Aorta (tissue), 5 donors: Measurements from ENCODE around the gene SLC24A2. TPM values are rescaled to one million over a fixed set of nuclear protein-coding genes. Genes with fewer than 3 reads are reported as not detected.

Experiments
- ATAC-seq: fragments of 200-7000 bp; cut with Tn5 transposase; one replicate; pipeline ENCODE4 v1.9.1; 2022; ENCODE audit warnings: moderate library complexity; ENCODE audit not compliant: low FRiP score
- DNase-seq, 2 donors: peaks; one replicate each; pipeline ENCODE4 v3.0.0-alpha.2; 2020
- H3K27ac ChIP-seq, 2 donors: one replicate each; pipeline ENCODE4 v1.5.1; 2013; ENCODE audit warnings: low read length in 2 of 2, mild to moderate bottlenecking in 2 of 2, moderate library complexity in 2 of 2, control low read depth in 1 of 2, inconsistent platforms in 1 of 2, low read depth in 1 of 2
- H3K27me3 ChIP-seq, 2 donors: one replicate each; pipeline ENCODE4 v1.6.1; 2013; ENCODE audit warnings: control low read depth in 1 of 2, low read length in 1 of 2, mild to moderate bottlenecking in 1 of 2, moderate library complexity in 1 of 2; ENCODE audit not compliant: insufficient read depth in 2 of 2, control insufficient read depth in 1 of 2
- H3K36me3 ChIP-seq, 2 donors: one replicate each; pipeline ENCODE4 v1.6.1; 2013; ENCODE audit warnings: control low read depth in 1 of 2, low read length in 1 of 2, mild to moderate bottlenecking in 1 of 2; ENCODE audit not compliant: insufficient read depth in 2 of 2, control insufficient read depth in 1 of 2
- H3K4me1 ChIP-seq, 2 donors: one replicate each; pipeline ENCODE4 v1.6.1; 2013; ENCODE audit warnings: low read length in 2 of 2, control low read depth in 1 of 2, mild to moderate bottlenecking in 1 of 2, moderate library complexity in 1 of 2; ENCODE audit not compliant: insufficient read depth in 2 of 2, control insufficient read depth in 1 of 2
- H3K4me3 ChIP-seq, 2 donors: one replicate each; pipeline ENCODE4 v1.5.1; 2013; ENCODE audit warnings: low read length in 2 of 2, control low read depth in 1 of 2, mild to moderate bottlenecking in 1 of 2
- H3K9me3 ChIP-seq: one replicate; pipeline ENCODE4 v1.6.1; 2013; ENCODE audit warnings: mild to moderate bottlenecking, low read length; ENCODE audit not compliant: control insufficient read depth
- WGBS, 2 donors: extraction: QIAGEN DNeasy Blood & Tissue Kit; methylation state at CpG; one replicate each; pipeline ENCODE4 v1.1.7; 2013; 5-methylcytosine and 5-hydroxymethylcytosine counted together
- intact Hi-C, 2 donors: fragments of 100-400 bp; cut with DNase I; formaldehyde crosslinking; loops; one replicate each; pipeline versions ENCODE4 v1.14.2 to v1.15.0; 2022
- polyA plus RNA-seq, 2 donors: library from polyadenylated mRNA; stranded (reverse); fragments of 200-250 nt; gene quantifications; one replicate each; pipeline ENCODE4 v1.2.3, GENCODE V29; 2013
- total RNA-seq, 2 donors: library from RNA; stranded (reverse); fragmentation: NEBNext Ultra II Directional; extraction: Animal tissue kit (Norgen Biotek cat#: 25700); gene quantifications; one replicate each; pipeline ENCODE4 v1.2.1, GENCODE V29; 2021
- donor health status: healthy with polysubstance abuse.
- donor health status: Bipolar disorder and iron deficiency.
- donor health status: DM: no; HTN: no; CAD: no.
- donor health status: DM: no; HTN: no; CAD: no.
- donor health status: DM: yes; HTN: yes; CAD: no.

Gene SLC24A2
- total and polyA plus RNA-seq, 4 donors: not detected

DNA sequence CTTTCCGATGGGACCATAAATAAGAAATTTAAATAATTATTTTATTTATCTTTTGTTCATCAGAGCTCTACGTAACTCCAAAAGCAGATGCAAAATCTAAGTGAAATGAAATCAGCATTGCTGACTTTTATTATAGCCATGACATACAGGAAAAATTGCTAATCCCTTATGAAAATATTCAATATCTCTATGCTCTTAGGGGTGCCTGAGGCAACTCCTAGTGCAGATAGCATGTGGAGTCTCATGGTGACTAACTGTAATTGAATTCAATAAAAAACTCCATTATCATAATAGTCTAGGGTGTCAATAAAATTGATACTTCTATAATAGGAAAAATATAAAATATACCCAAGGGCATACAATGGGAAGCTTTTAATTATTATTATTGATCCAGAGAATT, 42.6 kb downstream of the SLC24A2 start:
- intact Hi-C loops: no loop called here
- H3K27me3 ChIP-seq: no peaks in the 10 kb centered on the region
- ATAC-seq: no peak
- H3K27ac ChIP-seq: no peak overlapping the region
- peaks cover 1% of the 10 kb centered on the region for H3K9me3 ChIP-seq
- H3K36me3 ChIP-seq: no peaks in the 10 kb centered on the region
- 77 to 87% methylated on average over 2 of the region's 2 CpGs for whole genome bisulfite sequencing, 2 donors
- DNase-seq: no peak
- H3K4me3 ChIP-seq: no peak overlapping the region
- H3K4me1 ChIP-seq: no peaks in the 10 kb centered on the region

DNA sequence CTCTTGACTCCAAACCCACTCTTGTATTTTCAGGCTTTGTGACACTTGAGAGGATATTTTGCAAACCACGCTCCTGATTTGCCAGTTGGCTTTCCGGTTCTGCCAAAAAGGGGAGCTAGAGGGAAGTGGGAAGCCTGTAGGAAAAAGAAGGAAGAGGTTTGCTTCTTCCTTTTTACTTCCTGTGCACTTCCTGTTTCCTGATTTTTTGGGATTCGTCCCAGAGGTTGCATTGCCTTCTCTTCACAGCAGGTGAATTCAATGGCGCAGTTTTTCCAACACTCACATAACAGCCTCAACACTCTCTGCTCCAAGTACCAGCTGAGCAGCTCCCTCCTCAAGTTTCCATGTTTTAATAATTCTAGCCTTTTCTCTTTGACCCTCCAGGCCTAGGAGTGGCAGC, 47.7 kb downstream of the SLC24A2 start:
- no peaks in the 10 kb centered on the region for H3K36me3 ChIP-seq
- H3K9me3 ChIP-seq: peaks cover 1% of the 10 kb centered on the region
- no peaks in the 10 kb centered on the region for H3K4me1 ChIP-seq
- 69 to 80% methylated on average over 4 of the region's 4 CpGs for WGBS, 2 donors
- ATAC-seq (no peak), DNase-seq (no peak)
- H3K27ac ChIP-seq: no peak overlapping the region
- intact Hi-C loops: no loop called here
- H3K4me3 ChIP-seq: no peak overlapping the region
- no peaks in the 10 kb centered on the region for H3K27me3 ChIP-seq
